Ovary (tissue), 10 donors: ENCODE data around the gene APLN. TPM values are rescaled to one million over a fixed set of nuclear protein-coding genes. Genes with fewer than 3 reads are reported as not detected.

Experiments
- DNase-seq, 5 donors: peaks; one replicate each; pipeline ENCODE4 v3.0.0-alpha.2; 2019 to 2020
- H3K27ac ChIP-seq, 2 donors: fragments of 200-600 bp; one replicate each; pipeline versions ENCODE4 v1.5.1 to v1.8.0; 2019 to 2022
- H3K27me3 ChIP-seq: fragments of 200-600 bp; one replicate; pipeline ENCODE4 v1.8.0; 2022
- H3K36me3 ChIP-seq: fragments of 200-600 bp; sonication (generic); one replicate; pipeline ENCODE4 v1.5.1; 2019
- H3K4me1 ChIP-seq: one replicate; pipeline ENCODE4 v1.8.1; 2013; ENCODE audit warnings: mild to moderate bottlenecking, moderate library complexity; ENCODE audit not compliant: insufficient read depth
- H3K4me3 ChIP-seq: fragments of 200-600 bp; sonication (generic); one replicate; pipeline ENCODE4 v1.5.1; 2017
- H3K9me3 ChIP-seq, 2 donors: fragments of 200-600 bp in 1 of 2; sonication (generic) in 1 of 2; one replicate each; pipeline versions ENCODE4 v1.5.1 to v1.8.1; 2013 to 2019; ENCODE audit warnings: mild to moderate bottlenecking in 1 of 2, moderate library complexity in 1 of 2
- CTCF ChIP-seq, 3 donors: fragments of 450-650 bp in 2 of 3; fragments of 200-600 bp in 1 of 3; IDR thresholded peaks; one replicate each; pipeline versions ENCODE4 v1.5.1 to v1.8.0; 2016 to 2022; ENCODE audit warnings: antibody characterized with exemption in 3 of 3, mild to moderate bottlenecking in 1 of 3
- EP300 ChIP-seq: sonication (generic); formaldehyde crosslinking; IDR thresholded peaks from one replicate; pipeline ENCODE4 v1.6.1; 2017; ENCODE audit warnings: antibody characterized with exemption
- POLR2A ChIP-seq: fragments of 450-650 bp; IDR thresholded peaks from one replicate; pipeline ENCODE4 v1.6.1; 2017; ENCODE audit warnings: antibody characterized with exemption, mild to moderate bottlenecking, moderate library complexity
- WGBS, 3 donors: extraction: QIAGEN DNeasy Blood & Tissue Kit in 1 of 3; methylation state at CpG; one replicate each; pipeline versions ENCODE4 v1.1.5 to v1.1.7; 2013 to 2017; 5-methylcytosine and 5-hydroxymethylcytosine counted together
- intact Hi-C, 4 donors: fragments of 100-400 bp; cut with DNase I; formaldehyde crosslinking; loops; one replicate each; pipeline versions ENCODE4 v1.11.0 to v1.15.1; 2022 to 2023
- long read RNA-seq, 3 donors: library from polyadenylated mRNA in 2 of 3; unstranded in 2 of 3; transcript quantifications; one replicate each; pipeline ENCODE4 v2.0.0 and lab custom pipeline, GENCODE V29; 2021 to 2026
- polyA plus RNA-seq, 2 donors: library from polyadenylated mRNA; stranded (reverse); fragments of 200-250 nt in 1 of 2; fragments of 350-450 nt in 1 of 2; fragmentation: Illumina TruSeq in 1 of 2; extraction: RNeasy Lipid Tissue Mini Kit (QIAGEN cat#74804) in 1 of 2; gene quantifications; one replicate each; pipeline ENCODE4 v1.2.3, GENCODE V29; 2013 to 2014
- total RNA-seq, 7 donors: library from RNA; depleted of rRNA in 2 of 7; stranded (reverse); fragments of >200 nt in 2 of 7; fragmentation: NEBNext Ultra II Directional in 3 of 7; extraction: Animal tissue kit (Norgen Biotek cat#: 25700) in 3 of 7; gene quantifications; one replicate each; pipeline versions ENCODE4 v1.1.0 to v1.2.4, GENCODE V29; 2016 to 2023
- donor health status: DM: no; HTN: no; CAD: no; lungs with moderate emphysema.
- donor health status: DM: no; HTN: no; CAD: no.
- donor health status: Bipolar disorder and iron deficiency.
- donor health status: DM: yes; HTN: yes; CAD: no.
- donor health status: DM: no; HTN: no; CAD: no.
- donor health status: DM: yes; HTN: yes; CAD: no.

The APLN gene
- total RNA-seq: 10 to 100 TPM in 2 of 7 donors, 1 to 10 TPM in 4, under 1 TPM in 1; 0.72 to 14.5 (median 3.4) TPM
- 1 to 10 TPM; 1.3 to 3.6 TPM for polyA plus RNA-seq
- long read RNA-seq, donor 1, partial matches to known transcripts: 0 of 4 reads
- long read RNA-seq, donor 1, other reads (novel, unspliced or antisense): 4 of 4 reads
- long read RNA-seq, donor 2, partial matches to known transcripts: 0 of 1 reads
- long read RNA-seq, donor 2, other reads (novel, unspliced or antisense): 0 of 1 reads
- long read RNA-seq, donor 3, partial matches to known transcripts: 4 of 7 reads
- long read RNA-seq, donor 3, other reads (novel, unspliced or antisense): 0 of 7 reads

- TF ChIP-seq EP300 (no peak), CTCF (IDR thresholded peaks at IDR 0.05) (peak in 1 of 3 donors; percentile 29), POLR2A (no peak)
- Histone ChIP-seq H3K4me1 (no peaks in the 10 kb centered on the region), H3K4me3 (peak within 1 kb of the TSS; percentile 36), H3K27me3 (no peaks in the 10 kb centered on the region), H3K9me3 (no peaks in the 10 kb centered on the region), H3K36me3 (no peaks in the 10 kb centered on the region), H3K27ac (peak within 1 kb of the TSS; percentile 8 to 52)
- 27 to 32% (median 30%) methylated on average over 23 to 67 of the region's 67 CpGs for WGBS, 3 donors
- DNase-seq: peak; percentile 62 to 85 (median 66)
- intact Hi-C loops: no loop called here
Observed at GRCh38 chrX:129654652-129655546, at the start of gene APLN. Gene APLN, minus strand, starts transcription at chrX:129654956. Its CDS starts 326 bp downstream, at chrX:129654630.

GRCh38 chrX:129704491-129704890 is 49.7 kb upstream of the APLN start:
- Histone ChIP-seq H3K9me3 (no peaks in the 10 kb centered on the region), H3K27ac (no peak overlapping the region), H3K4me1 (no peaks in the 10 kb centered on the region), H3K36me3 (no peaks in the 10 kb centered on the region), H3K27me3 (no peaks in the 10 kb centered on the region), H3K4me3 (no peak overlapping the region)
- no peak for TF ChIP-seq POLR2A
- TF ChIP-seq CTCF (IDR thresholded peaks at IDR 0.05): no peak
- no peak for TF ChIP-seq EP300
- WGBS, 3 donors: 36 to 56% (median 47%) methylated on average over 2 of the region's 2 CpGs
- DNase-seq: no peak
- intact Hi-C loops: no loop called here

- Histone ChIP-seq H3K36me3 (no peaks in the 10 kb centered on the region), H3K9me3 (no peaks in the 10 kb centered on the region), H3K27me3 (no peaks in the 10 kb centered on the region), H3K4me3 (no peak overlapping the region), H3K27ac (peak overlapping the region in 1 of 2 donors; percentile 21), H3K4me1 (no peaks in the 10 kb centered on the region)
- peak; percentile 43 to 80 (median 60) for DNase-seq
- 62 to 67% (median 64%) methylated on average over 8 of the region's 8 CpGs for WGBS, 3 donors
- TF ChIP-seq POLR2A (no peak), EP300 (no peak), CTCF (IDR thresholded peaks at IDR 0.05) (no peak)
- intact Hi-C loops: no loop called here
Observed at GRCh38 chrX:129701624-129702069, 46.9 kb upstream of the APLN start.

- DNase-seq: no peak
- TF ChIP-seq EP300 (no peak), CTCF (IDR thresholded peaks at IDR 0.05) (no peak), POLR2A (no peak)
- 66 to 76% (median 69%) methylated on average over 4 of the region's 4 CpGs for WGBS, 3 donors
- H3K4me3 ChIP-seq: no peak overlapping the region
- H3K36me3 ChIP-seq: no peaks in the 10 kb centered on the region
- no peak overlapping the region for H3K27ac ChIP-seq
- no peaks in the 10 kb centered on the region for H3K27me3 ChIP-seq
- no peaks in the 10 kb centered on the region for H3K4me1 ChIP-seq
- no peaks in the 10 kb centered on the region for H3K9me3 ChIP-seq
- intact Hi-C loops: no loop called here
Observed at GRCh38 chrX:129700536-129700935, 45.8 kb upstream of the APLN start.
